A673 (cell line): Measurements from ENCODE around the gene SEMA4G. TPM values are rescaled to one million over a fixed set of nuclear protein-coding genes. Genes with fewer than 3 reads are reported as not detected.

Experiments
- BruUV-seq: library from RNA; stranded (reverse); fragments of 400-500 nt; replicated peaks from 2 replicates; lab custom pipeline; 2021; lab: Mats Ljungman, UMichigan
- CTCF ChIA-PET: fragments of 300-600 bp; sonication (Branson Sonifier 250); formaldehyde crosslinking; loops from one replicate; lab custom pipeline; 2022; ENCODE audit warnings: antibody characterized with exemption; lab: Charles Lee
- POLR2A ChIA-PET: fragments of 300-600 bp; sonication (Branson Sonifier 250); formaldehyde crosslinking; loops from one replicate; lab custom pipeline; 2022; ENCODE audit warnings: antibody characterized with exemption; ENCODE audit not compliant: low non-redundant PET; lab: Charles Lee
- DNase-seq: peaks from one replicate; pipeline ENCODE4 v3.0.0-alpha.2; 2015; ENCODE audit warnings: low spot score
- H3K27ac ChIP-seq: fragments of 200-600 bp; sonication (generic); 2 replicates; pipeline ENCODE4 v1.5.1; 2016; ENCODE audit warnings: mixed run types, low read depth, mild to moderate bottlenecking, mixed read lengths, antibody characterized with exemption, low read length; ENCODE audit not compliant: poor library complexity, severe bottlenecking
- H3K27me3 ChIP-seq: fragments of 200-600 bp; sonication (generic); replicated peaks from 2 replicates; pipeline ENCODE4 v1.6.1; 2017; ENCODE audit warnings: mixed run types, low read depth, mild to moderate bottlenecking, mixed read lengths, antibody characterized with exemption, low read length; ENCODE audit not compliant: insufficient read depth, poor library complexity
- H3K36me3 ChIP-seq: fragments of 200-600 bp; sonication (generic); 2 replicates; pipeline ENCODE4 v1.6.1; 2016; ENCODE audit warnings: mixed run types, mild to moderate bottlenecking, mixed read lengths, antibody characterized with exemption, low read length; ENCODE audit not compliant: insufficient read depth, poor library complexity, severe bottlenecking
- H3K4me1 ChIP-seq: fragments of 200-600 bp; sonication (generic); 2 replicates; pipeline ENCODE4 v1.6.1; 2017; ENCODE audit warnings: mixed run types, mild to moderate bottlenecking, mixed read lengths, antibody characterized with exemption, low read length; ENCODE audit not compliant: insufficient read depth, poor library complexity, severe bottlenecking
- H3K4me3 ChIP-seq: fragments of 200-600 bp; sonication (generic); 2 replicates; pipeline ENCODE4 v1.5.1; 2016; ENCODE audit warnings: low read depth, mixed run types, mild to moderate bottlenecking, mixed read lengths, low read length; ENCODE audit not compliant: poor library complexity, severe bottlenecking
- H3K9me3 ChIP-seq: fragments of 200-600 bp; sonication (generic); 2 replicates; pipeline ENCODE4 v1.6.1; 2016; ENCODE audit warnings: mixed run types, low read depth, mild to moderate bottlenecking, mixed read lengths, antibody characterized with exemption, low read length; ENCODE audit not compliant: poor library complexity, severe bottlenecking
- CTCF ChIP-seq: fragments of 300-800, 200-600 bp; sonication (generic); conservative IDR thresholded peaks from 2 replicates; pipeline ENCODE4 v1.5.1; 2017; ENCODE audit warnings: low read depth, mild to moderate bottlenecking, antibody characterized with exemption, low read length, moderate library complexity, mixed read lengths
- EZH2 ChIP-seq: fragments of 200-600 bp; sonication (generic); IDR thresholded peaks from 2 replicates; pipeline ENCODE4 v1.6.1; 2017; ENCODE audit warnings: borderline replicate concordance, low read depth, mild to moderate bottlenecking, mixed read lengths, antibody characterized with exemption, low read length; ENCODE audit not compliant: poor library complexity, severe bottlenecking
- intact Hi-C: fragments of 100-400 bp; cut with micrococcal nuclease; formaldehyde crosslinking; loops from one replicate; pipeline ENCODE4 v1.10.0; 2022; ENCODE audit not compliant: unreplicated experiment
- total RNA-seq: library from RNA; stranded (reverse); gene quantifications from 2 replicates; pipeline ENCODE4 v1.2.3, GENCODE V29; 2021

Gene SEMA4G
- total RNA-seq, 1 experiment from 2014 or later = 6.1 TPM

- Histone ChIP-seq H3K27ac (peak overlapping the region; percentile 98), H3K27me3 (no peaks in the 10 kb centered on the region), H3K9me3 (no peaks in the 10 kb centered on the region), H3K36me3 (peaks cover 24% of the 10 kb centered on the region), H3K4me3 (no peak overlapping the region), H3K4me1 (peaks cover 36% of the 10 kb centered on the region)
- intact Hi-C loops = loop anchor here (5.0 kb wide), 1 partner anchor 67 kb away; the partner anchor contains the start of gene KAZALD1
- BruUV-seq = no TSS peak
- ChIA-PET POLR2A (no interaction called here), CTCF (interaction anchor here (1.1 to 2.0 kb wide), 2 partner anchors 16 to 19 kb away, joined by 4 to 8 read pairs; no protein-coding TSS in a partner anchor)
- peak; percentile 47 for DNase-seq
- TF ChIP-seq CTCF (no peak), EZH2 (no peak)
Observed at GRCh38 chr10:100995181-100995580, 25.9 kb downstream of the SEMA4G start.

GRCh38 chr10:100996678-100997359 lies 27.5 kb downstream of the SEMA4G start:
- peak overlapping the region; percentile 98 for H3K27ac ChIP-seq
- intact Hi-C loops = loop anchor here (5.0 kb wide), 1 partner anchor 65 kb away; the partner anchor contains the start of gene KAZALD1
- TF ChIP-seq EZH2 (no peak), CTCF (no peak)
- ChIA-PET CTCF (interaction anchor here (0.5 to 2.3 kb wide), 4 partner anchors 9 to 62 kb away, joined by 3 to 23 read pairs (median 4); partner anchors contain the start of genes MRPL43, SEMA4G and TWNK), POLR2A (no interaction called here)
- DNase-seq = peak; percentile 42
- peak overlapping the region; percentile 88 for H3K4me3 ChIP-seq
- no peaks in the 10 kb centered on the region for H3K9me3 ChIP-seq
- peaks cover 44% of the 10 kb centered on the region for H3K4me1 ChIP-seq
- no peaks in the 10 kb centered on the region for H3K27me3 ChIP-seq
- BruUV-seq = no TSS peak
- H3K36me3 ChIP-seq = peaks cover 10% of the 10 kb centered on the region

GRCh38 chr10:100997360-100998182 lies 28.3 kb downstream of the SEMA4G start:
- Histone ChIP-seq H3K4me1 (peaks cover 44% of the 10 kb centered on the region), H3K4me3 (peak overlapping the region; percentile 88), H3K27me3 (no peaks in the 10 kb centered on the region), H3K36me3 (peaks cover 10% of the 10 kb centered on the region), H3K27ac (peak overlapping the region; percentile 98), H3K9me3 (no peaks in the 10 kb centered on the region)
- BruUV-seq = no TSS peak
- DNase-seq = peak; percentile 78
- TF ChIP-seq CTCF (peak; percentile 98), EZH2 (no peak)
- POLR2A ChIA-PET = no interaction called here
- intact Hi-C loops = loop anchor here (1.0 to 5.0 kb wide), 2 partner anchors 16 to 65 kb away; partner anchors contain the start of gene KAZALD1
- CTCF ChIA-PET = interaction anchor here (0.5 to 2.3 kb wide), 12 partner anchors 8 to 471 kb away, joined by 3 to 23 read pairs (median 4); partner anchors contain the start of genes MRPL43, SEMA4G and TWNK
